OCI-LY7 (cell line): ENCODE results near the gene RANGRF. TPM values are rescaled to one million over a fixed set of nuclear protein-coding genes. Genes with fewer than 3 reads are reported as not detected.

Experiments
- BruUV-seq: library from RNA; stranded (reverse); fragments of 400-500 nt; replicated peaks from 2 replicates; lab custom pipeline; 2021; lab: Mats Ljungman, UMichigan
- CTCF ChIA-PET: fragments of 300-600 bp; sonication (Branson Sonifier 250); formaldehyde crosslinking; loops from one replicate; lab custom pipeline; 2022; ENCODE audit warnings: antibody characterized with exemption; ENCODE audit not compliant: unreplicated experiment; lab: Charles Lee
- POLR2A ChIA-PET: fragments of 300-600 bp; sonication (Branson Sonifier 250); formaldehyde crosslinking; loops from one replicate; lab custom pipeline; 2022; ENCODE audit warnings: antibody characterized with exemption; lab: Charles Lee
- DNase-seq: peaks from one replicate; pipeline ENCODE4 v3.0.0-alpha.2; 2015; ENCODE audit warnings: low spot score
- H2AFZ ChIP-seq: fragments of 200-600 bp; sonication (generic), shearing (Covaris generic); 2 replicates; pipeline ENCODE4 v1.6.1; 2014; ENCODE audit warnings: mild to moderate bottlenecking, antibody characterized with exemption, low read length, moderate library complexity
- H3K27ac ChIP-seq: fragments of 200-600 bp; sonication (generic); 2 replicates; pipeline ENCODE4 v1.5.1; 2014; ENCODE audit warnings: mixed run types, low read depth, mild to moderate bottlenecking, moderate library complexity, low read length, inconsistent platforms; ENCODE audit not compliant: poor library complexity, severe bottlenecking
- H3K36me3 ChIP-seq: fragments of 200-600 bp; sonication (generic); 2 replicates; pipeline ENCODE4 v1.6.1; 2014; ENCODE audit warnings: mild to moderate bottlenecking, antibody characterized with exemption, low read length, moderate library complexity, mixed read lengths; ENCODE audit not compliant: insufficient read depth
- H3K4me1 ChIP-seq: fragments of 200-600 bp; sonication (generic); 2 replicates; pipeline ENCODE4 v1.5.1; 2014; ENCODE audit warnings: mild to moderate bottlenecking, low read length; ENCODE audit not compliant: insufficient read depth, poor library complexity, severe bottlenecking
- H3K4me2 ChIP-seq: fragments of 200-600 bp; sonication (generic); 2 replicates; pipeline ENCODE4 v1.6.1; 2014; ENCODE audit warnings: mild to moderate bottlenecking, low read length
- H3K4me3 ChIP-seq: fragments of 200-600 bp; sonication (generic); 2 replicates; pipeline ENCODE4 v1.5.1; 2014; ENCODE audit warnings: mild to moderate bottlenecking, low read depth, low read length; ENCODE audit not compliant: poor library complexity, severe bottlenecking
- H3K79me2 ChIP-seq: fragments of 200-600 bp; sonication (generic); 2 replicates; pipeline ENCODE4 v1.6.1; 2016; ENCODE audit warnings: low read depth, mild to moderate bottlenecking, low read length, moderate library complexity, mixed read lengths; ENCODE audit not compliant: insufficient read depth
- H3K9me2 ChIP-seq: fragments of 200-600 bp; sonication (generic); 2 replicates; pipeline ENCODE4 v1.6.1; 2016; ENCODE audit warnings: mild to moderate bottlenecking, low read length, mixed read lengths; ENCODE audit not compliant: insufficient read depth
- H3K9me3 ChIP-seq: fragments of 200-600 bp; sonication (generic); 2 replicates; pipeline ENCODE4 v1.6.1; 2014; ENCODE audit warnings: mild to moderate bottlenecking, mixed run types, low read length, mixed read lengths
- H4K20me1 ChIP-seq: fragments of 200-600 bp; sonication (generic); 2 replicates; pipeline ENCODE4 v1.6.1; 2014; ENCODE audit warnings: mild to moderate bottlenecking, antibody characterized with exemption, low read length, moderate library complexity, mixed read lengths; ENCODE audit not compliant: insufficient read depth
- CTCF ChIP-seq: fragments of 200-600 bp; sonication (generic); conservative IDR thresholded peaks from 2 replicates; pipeline ENCODE4 v1.5.1; 2014; ENCODE audit warnings: mild to moderate bottlenecking, antibody characterized with exemption, low read length, moderate library complexity, mixed read lengths
- EZH2phosphoT487 ChIP-seq: fragments of 200-600 bp; sonication (generic); IDR thresholded peaks from 2 replicates; pipeline ENCODE4 v1.6.1; 2018; ENCODE audit warnings: low read depth, borderline replicate concordance, mild to moderate bottlenecking, mixed run types, antibody characterized with exemption, low read length, moderate library complexity, mixed read lengths
- intact Hi-C: fragments of 100-400 bp; cut with micrococcal nuclease; formaldehyde crosslinking; loops from one replicate; pipeline ENCODE4 v1.10.0; 2022; ENCODE audit not compliant: unreplicated experiment
- total RNA-seq, 2 experiments: library from RNA; depleted of rRNA in 1 of 2; stranded (reverse); fragments of >200 nt in 1 of 2; shearing (Covaris generic) in 1 of 2; gene quantifications; 2 replicates each; pipeline ENCODE4 v1.2.3, GENCODE V29; 2014 to 2022

The RANGRF gene
- total RNA-seq, 2 experiments from 2014 or later = 32.2 to 43.3 TPM

DNA sequence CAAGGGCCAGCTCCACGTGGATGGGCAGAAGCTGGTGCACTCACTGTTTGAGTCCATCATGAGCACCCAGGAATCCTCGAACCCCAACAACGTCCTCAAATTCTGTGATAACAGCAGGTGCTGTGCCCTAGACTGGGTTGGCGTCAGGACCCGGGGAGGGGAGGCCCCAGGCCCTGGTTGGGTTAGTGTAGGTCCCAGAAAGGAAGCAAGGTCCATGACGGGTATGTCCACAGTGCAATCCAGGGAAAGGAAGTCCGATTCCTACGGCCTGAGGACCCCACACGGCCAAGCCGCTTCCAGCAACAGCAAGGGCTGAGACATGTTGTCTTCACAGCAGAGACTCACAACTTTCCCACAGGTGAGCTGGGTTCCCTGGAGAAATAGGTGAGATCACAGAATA, 32.2 kb upstream of the RANGRF start:
- Histone ChIP-seq H3K36me3 (peaks cover 87% of the 10 kb centered on the region), H2AFZ (no peak overlapping the region), H3K4me1 (no peaks in the 10 kb centered on the region), H3K4me2 (no peak overlapping the region), H4K20me1 (no peaks in the 10 kb centered on the region), H3K9me2 (no peaks in the 10 kb centered on the region), H3K4me3 (no peak overlapping the region), H3K27ac (no peak overlapping the region), H3K79me2 (peaks cover 21% of the 10 kb centered on the region), H3K9me3 (no peaks in the 10 kb centered on the region)
- CTCF ChIA-PET = no interaction called here
- no peak for DNase-seq
- intact Hi-C loops = no loop called here
- TF ChIP-seq CTCF = no peak
- BruUV-seq = no TSS peak
- POLR2A ChIA-PET = no interaction called here

DNA sequence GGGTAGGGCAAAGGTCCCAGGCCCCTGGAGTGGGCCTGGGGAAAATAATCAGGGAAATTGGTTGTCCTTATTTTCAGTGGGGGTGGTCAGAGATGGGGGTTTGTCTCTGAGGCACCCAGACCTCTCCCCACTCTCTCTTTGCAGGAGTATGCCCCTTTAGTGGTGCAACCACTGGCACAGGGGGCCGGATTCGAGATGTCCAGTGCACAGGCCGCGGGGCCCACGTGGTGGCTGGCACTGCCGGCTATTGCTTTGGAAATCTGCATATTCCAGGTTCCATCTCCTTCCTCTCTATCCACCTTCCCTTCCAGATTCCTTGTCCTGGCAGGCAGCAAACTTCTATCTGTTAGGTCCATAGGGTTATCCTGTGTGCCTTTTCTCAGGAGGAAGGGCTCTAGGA, 31.8 kb upstream of the RANGRF start:
- intact Hi-C loops = no loop called here
- Histone ChIP-seq H3K4me1 (no peaks in the 10 kb centered on the region), H3K4me2 (no peak overlapping the region), H3K9me3 (no peaks in the 10 kb centered on the region), H3K4me3 (no peak overlapping the region), H3K9me2 (no peaks in the 10 kb centered on the region), H3K27ac (no peak overlapping the region), H4K20me1 (no peaks in the 10 kb centered on the region), H2AFZ (no peak overlapping the region), H3K36me3 (peaks cover 89% of the 10 kb centered on the region), H3K79me2 (peaks cover 17% of the 10 kb centered on the region)
- BruUV-seq = no TSS peak
- no peak for DNase-seq
- TF ChIP-seq CTCF = no peak
- TF ChIP-seq EZH2phosphoT487 = no peak
- ChIA-PET CTCF (no interaction called here), POLR2A (no interaction called here)

DNA sequence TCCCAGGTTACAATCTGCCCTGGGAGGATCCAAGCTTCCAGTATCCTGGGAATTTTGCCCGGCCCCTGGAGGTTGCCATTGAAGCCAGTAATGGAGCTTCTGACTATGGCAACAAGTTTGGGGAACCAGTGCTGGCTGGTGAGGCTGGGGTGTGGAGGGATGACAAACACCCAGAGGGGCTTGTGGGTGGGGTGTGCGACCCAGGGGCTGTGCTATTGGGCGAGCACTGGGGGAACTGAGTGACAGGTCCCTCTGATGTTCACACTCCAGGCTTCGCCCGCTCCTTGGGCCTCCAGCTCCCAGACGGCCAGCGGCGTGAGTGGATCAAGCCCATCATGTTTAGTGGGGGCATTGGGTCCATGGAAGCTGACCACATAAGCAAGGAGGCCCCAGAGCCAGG, 30.7 kb upstream of the RANGRF start:
- intact Hi-C loops = no loop called here
- peaks cover 6% of the 10 kb centered on the region for H3K79me2 ChIP-seq
- CTCF ChIA-PET = interaction anchor here (0.6 kb wide), 1 partner anchor 171 kb away, joined by 3 read pairs; no protein-coding TSS in a partner anchor
- H3K4me3 ChIP-seq = no peak overlapping the region
- H3K9me3 ChIP-seq = no peaks in the 10 kb centered on the region
- no peaks in the 10 kb centered on the region for H3K9me2 ChIP-seq
- no peaks in the 10 kb centered on the region for H3K4me1 ChIP-seq
- POLR2A ChIA-PET = no interaction called here
- peaks cover 96% of the 10 kb centered on the region for H3K36me3 ChIP-seq
- no peak for DNase-seq
- no TSS peak for BruUV-seq
- H2AFZ ChIP-seq = no peak overlapping the region
- H3K4me2 ChIP-seq = no peak overlapping the region
- no peak overlapping the region for H3K27ac ChIP-seq
- no peaks in the 10 kb centered on the region for H4K20me1 ChIP-seq
- no peak for TF ChIP-seq CTCF
- TF ChIP-seq EZH2phosphoT487 = no peak
